Keratinocyte (primary cell): ENCODE data around the gene F9. TPM values are rescaled to one million over a fixed set of nuclear protein-coding genes. Genes with fewer than 3 reads are reported as not detected.

Experiments used
- DNase-seq: peaks from one replicate; pipeline ENCODE4 v3.0.0-alpha.2; 2011; ENCODE audit warnings: low read depth, missing footprints, low spot score
- FAIRE-seq: peaks from 2 replicates; lab custom pipeline; 2011; peaks lifted over from hg19 to GRCh38; lab: Jason Lieb, UNC
- H2AFZ ChIP-seq: 2 replicates; pipeline ENCODE4 v1.6.0; 2012; ENCODE audit warnings: low read length, control low read depth, inconsistent platforms; ENCODE audit not compliant: control insufficient read depth
- H3K27ac ChIP-seq: 2 replicates; pipeline ENCODE4 v1.5.1; 2011; ENCODE audit warnings: low read length; ENCODE audit not compliant: control insufficient read depth, insufficient read depth
- H3K27me3 ChIP-seq: 3 replicates; pipeline ENCODE4 v1.6.0; 2011; ENCODE audit warnings: low read length; ENCODE audit not compliant: control insufficient read depth, insufficient read depth; ENCODE audit errors: extremely low read depth
- H3K36me3 ChIP-seq, 2 experiments: 2 replicates in 1 of 2; 3 replicates in 1 of 2; pipeline ENCODE4 v1.5.1; 2011; ENCODE audit warnings: low read length in 2 of 2, mild to moderate bottlenecking in 1 of 2; ENCODE audit not compliant: control insufficient read depth in 2 of 2, insufficient read depth in 2 of 2; ENCODE audit errors: extremely low read depth in 1 of 2
- H3K4me1 ChIP-seq: 3 replicates; pipeline ENCODE4 v1.5.1; 2011; ENCODE audit warnings: low read length; ENCODE audit not compliant: control insufficient read depth, insufficient read depth; ENCODE audit errors: extremely low read depth
- H3K4me2 ChIP-seq: 3 replicates; pipeline ENCODE4 v1.6.0; 2011; ENCODE audit warnings: low read depth, low read length; ENCODE audit not compliant: control insufficient read depth, insufficient read depth; ENCODE audit errors: extremely low read depth
- H3K4me3 ChIP-seq, 3 experiments: fragments of 200-600 bp in 1 of 3; sonication (generic) in 1 of 3; 2 replicates in 2 of 3; 3 replicates in 1 of 3; pipeline ENCODE4 v1.5.1; 2011 to 2016; ENCODE audit warnings: low read length in 3 of 3, mild to moderate bottlenecking in 3 of 3, control low read depth in 2 of 3, inconsistent platforms in 1 of 3, low read depth in 1 of 3, mixed read lengths in 1 of 3, mixed run types in 1 of 3, moderate library complexity in 1 of 3; ENCODE audit not compliant: control insufficient read depth in 2 of 3, insufficient read depth in 2 of 3; ENCODE audit errors: extremely low read depth in 1 of 3
- H3K79me2 ChIP-seq: 2 replicates; pipeline ENCODE4 v1.6.0; 2012; ENCODE audit warnings: low read length; ENCODE audit not compliant: control insufficient read depth, insufficient read depth
- H3K9ac ChIP-seq: 3 replicates; pipeline ENCODE4 v1.6.0; 2011; ENCODE audit warnings: low read length; ENCODE audit not compliant: control insufficient read depth, insufficient read depth; ENCODE audit errors: extremely low read depth
- H3K9me1 ChIP-seq: 3 replicates; pipeline ENCODE4 v1.6.0; 2011; ENCODE audit warnings: low read length; ENCODE audit not compliant: control insufficient read depth, insufficient read depth; ENCODE audit errors: extremely low read depth
- H3K9me3 ChIP-seq: 2 replicates; pipeline ENCODE4 v1.5.1; 2012; ENCODE audit warnings: low read depth, low read length; ENCODE audit not compliant: control insufficient read depth
- H4K20me1 ChIP-seq: 3 replicates; pipeline ENCODE4 v1.6.0; 2011; ENCODE audit warnings: low read length; ENCODE audit not compliant: control insufficient read depth, insufficient read depth; ENCODE audit errors: extremely low read depth
- EZH2 ChIP-seq: IDR thresholded peaks from one replicate; pipeline ENCODE4 v1.6.1; 2012; ENCODE audit warnings: inconsistent platforms, mild to moderate bottlenecking, low read length, moderate library complexity
- dilution Hi-C: fragments of 300-500 bp; cut with MboI; formaldehyde crosslinking; loops from one replicate; pipeline ENCODE4 v1.7.0; 2020; ENCODE audit warnings: low sequenced_read_pairs; ENCODE audit not compliant: extremely low pct_ligation_motif_present
- polyA plus RNA-seq, 5 experiments: library from polyadenylated mRNA; depleted of rRNA in 3 of 5; stranded (reverse) in 3 of 5; stranded (forward) in 1 of 5; unstranded in 1 of 5; fragments of >200 nt; gene quantifications; 1 replicate in 1 of 5; 2 replicates in 3 of 5; 3 replicates in 1 of 5; pipeline versions ENCODE4 v1.2.1 to v1.2.3, GENCODE V29; 2011 to 2012; ENCODE audit warnings: missing spikeins in 2 of 5, low read depth in 1 of 5, low replicate concordance in 1 of 5
- TF ChIP-seq, protein P1 (sequence below), 3 experiments: IDR thresholded peaks in 1 of 3; conservative IDR thresholded peaks in 1 of 3; optimal IDR thresholded peaks in 1 of 3; 2 replicates in 2 of 3; 3 replicates in 1 of 3; pipeline versions ENCODE3 to v1.5.1; 2011; ENCODE audit warnings: low read length in 3 of 3, mild to moderate bottlenecking in 3 of 3, moderate library complexity in 2 of 3, control low read depth in 1 of 3, inconsistent platforms in 1 of 3; ENCODE audit not compliant: insufficient read depth in 2 of 3; ENCODE audit errors: extremely low read depth in 1 of 3

F9 gene
- polyA plus RNA-seq, 1 donor (not counting 4 experiments of a cell fraction or from before 2014, with no cell fraction given), result not detected

- no peaks in the 10 kb centered on the region for H3K4me1 ChIP-seq
These were observed 55.1 kb downstream of the F9 start for GRCh38 chrX:139585613-139586012.

GRCh38 chrX:139596068-139596467 is 65.5 kb downstream of the F9 start:
- dilution Hi-C loops, result no loop called here
- Histone ChIP-seq H3K27me3 (no peaks in the 10 kb centered on the region), H3K79me2 (no peaks in the 10 kb centered on the region), H3K4me1 (no peaks in the 10 kb centered on the region), H3K9me1 (no peaks in the 10 kb centered on the region), H3K36me3 (no peaks in the 10 kb centered on the region), H4K20me1 (no peaks in the 10 kb centered on the region), H3K9me3 (no peaks in the 10 kb centered on the region), H2AFZ (no peak overlapping the region), H3K9ac (no peak overlapping the region), H3K4me2 (no peak overlapping the region), H3K4me3 (no peak overlapping the region), H3K27ac (no peak overlapping the region)
- no peak for DNase-seq
- no peak for FAIRE-seq
- no peak for TF ChIP-seq EZH2
- TF ChIP-seq, protein P1, sequence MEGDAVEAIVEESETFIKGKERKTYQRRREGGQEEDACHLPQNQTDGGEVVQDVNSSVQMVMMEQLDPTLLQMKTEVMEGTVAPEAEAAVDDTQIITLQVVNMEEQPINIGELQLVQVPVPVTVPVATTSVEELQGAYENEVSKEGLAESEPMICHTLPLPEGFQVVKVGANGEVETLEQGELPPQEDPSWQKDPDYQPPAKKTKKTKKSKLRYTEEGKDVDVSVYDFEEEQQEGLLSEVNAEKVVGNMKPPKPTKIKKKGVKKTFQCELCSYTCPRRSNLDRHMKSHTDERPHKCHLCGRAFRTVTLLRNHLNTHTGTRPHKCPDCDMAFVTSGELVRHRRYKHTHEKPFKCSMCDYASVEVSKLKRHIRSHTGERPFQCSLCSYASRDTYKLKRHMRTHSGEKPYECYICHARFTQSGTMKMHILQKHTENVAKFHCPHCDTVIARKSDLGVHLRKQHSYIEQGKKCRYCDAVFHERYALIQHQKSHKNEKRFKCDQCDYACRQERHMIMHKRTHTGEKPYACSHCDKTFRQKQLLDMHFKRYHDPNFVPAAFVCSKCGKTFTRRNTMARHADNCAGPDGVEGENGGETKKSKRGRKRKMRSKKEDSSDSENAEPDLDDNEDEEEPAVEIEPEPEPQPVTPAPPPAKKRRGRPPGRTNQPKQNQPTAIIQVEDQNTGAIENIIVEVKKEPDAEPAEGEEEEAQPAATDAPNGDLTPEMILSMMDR (optimal IDR thresholded peaks at IDR 0.05 in 1 of 3, IDR thresholded peaks at IDR 0.05 in 1 of 3, conservative IDR thresholded peaks at IDR 0.05 in 1 of 3; ENCODE audit: extremely low read depth in 1 of 3, insufficient read depth in 2 of 3, low read length in 3 of 3), result no peak

More at GRCh38 chrX:139585613-139586012, 55.1 kb downstream of the F9 start:
- Histone ChIP-seq H3K9ac (no peak overlapping the region), H3K9me1 (no peaks in the 10 kb centered on the region), H4K20me1 (no peaks in the 10 kb centered on the region), H3K27ac (no peak overlapping the region), H3K27me3 (no peaks in the 10 kb centered on the region), H3K36me3 (no peaks in the 10 kb centered on the region), H2AFZ (no peak overlapping the region), H3K4me3 (no peak overlapping the region), H3K79me2 (no peaks in the 10 kb centered on the region), H3K4me2 (no peak overlapping the region), H3K9me3 (no peaks in the 10 kb centered on the region)
- DNase-seq (no peak), FAIRE-seq (no peak)
- TF ChIP-seq EZH2, result no peak
- TF ChIP-seq, protein P1 (optimal IDR thresholded peaks at IDR 0.05 in 1 of 3, IDR thresholded peaks at IDR 0.05 in 1 of 3, conservative IDR thresholded peaks at IDR 0.05 in 1 of 3; ENCODE audit: extremely low read depth in 1 of 3, insufficient read depth in 2 of 3, low read length in 3 of 3), result no peak
- dilution Hi-C loops, result no loop called here
